Activated CD4-positive, alpha-beta T cell treated with anti-CD3 and anti-CD28 coated beads, Interleukin-2, amount 10 ng/mL, durations not matched to agents 7 days and 5 days (primary cell): Measurements from ENCODE around the gene CNOT2. TPM values are rescaled to one million over a fixed set of nuclear protein-coding genes. Genes with fewer than 3 reads are reported as not detected.

Experiments used
- CTCF ChIA-PET: fragments of 350-600 bp; sonication (Branson Sonifier 250); formaldehyde crosslinking; loops from one replicate; lab custom pipeline; 2021; ENCODE audit warnings: antibody characterized with exemption; lab: Charles Lee
- POLR2A ChIA-PET: fragments of 350-600 bp; sonication (Branson Sonifier 250); formaldehyde crosslinking; loops from one replicate; lab custom pipeline; 2021; ENCODE audit warnings: antibody characterized with exemption; lab: Charles Lee
- DNase-seq: peaks from one replicate; pipeline ENCODE4 v3.0.0-alpha.2; 2020
- H3K27ac Mint-ChIP-seq: one replicate; pipeline ENCODE4 v1.8.0; 2021; ENCODE audit warnings: mild to moderate bottlenecking, moderate library complexity, mixed read lengths
- H3K27me3 Mint-ChIP-seq: one replicate; pipeline ENCODE4 v1.8.0; 2021; ENCODE audit warnings: mixed read lengths
- H3K36me3 Mint-ChIP-seq: one replicate; pipeline ENCODE4 v1.8.0; 2021; ENCODE audit warnings: low read depth, mixed read lengths
- H3K4me1 Mint-ChIP-seq: one replicate; pipeline ENCODE4 v1.8.0; 2021; ENCODE audit warnings: mixed read lengths
- H3K4me3 Mint-ChIP-seq: one replicate; pipeline ENCODE4 v1.8.0; 2021; ENCODE audit warnings: mild to moderate bottlenecking, moderate library complexity, mixed read lengths
- H3K9me3 Mint-ChIP-seq: one replicate; pipeline ENCODE4 v1.8.0; 2021; ENCODE audit warnings: mixed read lengths
- total RNA-seq, 2 experiments: library from RNA; stranded (reverse); gene quantifications; one replicate each; pipeline ENCODE4 v1.2.3, GENCODE V29; 2021

CNOT2 gene
- 10 to 100 TPM; 73.6 to 78.0 TPM for total RNA-seq

GRCh38 chr12:70242695-70243509, at the start of gene CNOT2:
Gene CNOT2, plus strand, starts transcription at chr12:70243433. Its CDS starts 34,794 bp downstream, at chr12:70278227.
- POLR2A ChIA-PET, result interaction anchor here (0.6 to 0.7 kb wide), 2 partner anchors 19 to 334 kb away, joined by 3 to 4 read pairs; no protein-coding TSS in a partner anchor
- CTCF ChIA-PET, result no interaction called here
- H3K4me3 Mint-ChIP-seq, result peak within 1 kb of the TSS; percentile 89

GRCh38 chr12:70194076-70194475, 49.2 kb upstream of the CNOT2 start:
- POLR2A ChIA-PET, result no interaction called here
- H3K9me3 Mint-ChIP-seq, result no peaks in the 10 kb centered on the region

More at GRCh38 chr12:70242695-70243509, at the start of gene CNOT2:
- Mint-ChIP-seq H3K27ac (peak within 1 kb of the TSS; percentile 97), H3K36me3 (peaks cover 51% of the 10 kb centered on the region), H3K9me3 (peaks cover 3% of the 10 kb centered on the region), H3K27me3 (no peaks in the 10 kb centered on the region), H3K4me1 (peaks cover 58% of the 10 kb centered on the region)
- peak; percentile 90 for DNase-seq

GRCh38 chr12:70196811-70197281, 46.4 kb upstream of the CNOT2 start:
- Mint-ChIP-seq H3K36me3 (no peaks in the 10 kb centered on the region), H3K9me3 (no peaks in the 10 kb centered on the region), H3K4me1 (peaks cover 5% of the 10 kb centered on the region), H3K4me3 (no peak overlapping the region), H3K27ac (no peak overlapping the region), H3K27me3 (no peaks in the 10 kb centered on the region)
- ChIA-PET CTCF (no interaction called here), POLR2A (no interaction called here)
- DNase-seq, result no peak

More at GRCh38 chr12:70194076-70194475, 49.2 kb upstream of the CNOT2 start:
- Mint-ChIP-seq H3K27ac (no peak overlapping the region), H3K27me3 (no peaks in the 10 kb centered on the region), H3K4me3 (no peak overlapping the region), H3K4me1 (peaks cover 5% of the 10 kb centered on the region), H3K36me3 (no peaks in the 10 kb centered on the region)
- CTCF ChIA-PET, result no interaction called here
- no peak for DNase-seq

GRCh38 chr12:70197345-70197744, 45.9 kb upstream of the CNOT2 start:
- H3K4me3 Mint-ChIP-seq, result no peak overlapping the region
- CTCF ChIA-PET, result no interaction called here
- H3K4me1 Mint-ChIP-seq, result peaks cover 5% of the 10 kb centered on the region
- H3K27ac Mint-ChIP-seq, result no peak overlapping the region
- H3K9me3 Mint-ChIP-seq, result no peaks in the 10 kb centered on the region
- H3K36me3 Mint-ChIP-seq, result no peaks in the 10 kb centered on the region
- no peak for DNase-seq
- POLR2A ChIA-PET, result no interaction called here
- no peaks in the 10 kb centered on the region for H3K27me3 Mint-ChIP-seq

GRCh38 chr12:70213707-70214106, 29.5 kb upstream of the CNOT2 start:
- Mint-ChIP-seq H3K36me3 (peaks cover 10% of the 10 kb centered on the region), H3K27ac (no peak overlapping the region), H3K27me3 (no peaks in the 10 kb centered on the region), H3K4me1 (no peaks in the 10 kb centered on the region), H3K9me3 (peaks cover 18% of the 10 kb centered on the region), H3K4me3 (no peak overlapping the region)
- CTCF ChIA-PET, result interaction anchor here (1.4 kb wide), 1 partner anchor 11 kb away, joined by 3 read pairs; no protein-coding TSS in a partner anchor
- POLR2A ChIA-PET, result no interaction called here
- no peak for DNase-seq

- Mint-ChIP-seq H3K4me3 (no peak overlapping the region), H3K27ac (no peak overlapping the region), H3K4me1 (no peaks in the 10 kb centered on the region), H3K36me3 (peaks cover 10% of the 10 kb centered on the region), H3K27me3 (no peaks in the 10 kb centered on the region), H3K9me3 (peaks cover 13% of the 10 kb centered on the region)
- ChIA-PET POLR2A (no interaction called here), CTCF (no interaction called here)
- DNase-seq, result no peak
Measured at GRCh38 chr12:70214972-70215617, 28.1 kb upstream of the CNOT2 start.

GRCh38 chr12:70217416-70217815, 25.8 kb upstream of the CNOT2 start:
- Mint-ChIP-seq H3K36me3 (peaks cover 10% of the 10 kb centered on the region), H3K4me1 (no peaks in the 10 kb centered on the region), H3K9me3 (peaks cover 9% of the 10 kb centered on the region), H3K27ac (no peak overlapping the region), H3K27me3 (no peaks in the 10 kb centered on the region), H3K4me3 (no peak overlapping the region)
- ChIA-PET CTCF (no interaction called here), POLR2A (no interaction called here)
- DNase-seq, result no peak

GRCh38 chr12:70221626-70222025, 21.6 kb upstream of the CNOT2 start:
- ChIA-PET POLR2A (no interaction called here), CTCF (no interaction called here)
- no peaks in the 10 kb centered on the region for H3K27me3 Mint-ChIP-seq
- H3K4me3 Mint-ChIP-seq, result no peak overlapping the region
- DNase-seq, result no peak
- no peaks in the 10 kb centered on the region for H3K4me1 Mint-ChIP-seq
- H3K36me3 Mint-ChIP-seq, result no peaks in the 10 kb centered on the region
- no peaks in the 10 kb centered on the region for H3K9me3 Mint-ChIP-seq
- H3K27ac Mint-ChIP-seq, result no peak overlapping the region

GRCh38 chr12:70227911-70228310, 15.3 kb upstream of the CNOT2 start:
- Mint-ChIP-seq H3K36me3 (no peaks in the 10 kb centered on the region), H3K4me3 (no peak overlapping the region), H3K9me3 (no peaks in the 10 kb centered on the region), H3K27me3 (no peaks in the 10 kb centered on the region), H3K4me1 (no peaks in the 10 kb centered on the region), H3K27ac (no peak overlapping the region)
- no peak for DNase-seq
- POLR2A ChIA-PET, result no interaction called here
- CTCF ChIA-PET, result no interaction called here

GRCh38 chr12:70230934-70231606, 12.2 kb upstream of the CNOT2 start:
- Mint-ChIP-seq H3K9me3 (no peaks in the 10 kb centered on the region), H3K36me3 (peaks cover 4% of the 10 kb centered on the region), H3K4me3 (no peak overlapping the region), H3K27ac (no peak overlapping the region), H3K27me3 (no peaks in the 10 kb centered on the region), H3K4me1 (no peaks in the 10 kb centered on the region)
- ChIA-PET CTCF (interaction anchor here (0.6 kb wide), 1 partner anchor 1308 kb away, joined by 3 read pairs; no protein-coding TSS in a partner anchor), POLR2A (no interaction called here)
- DNase-seq, result no peak

- Mint-ChIP-seq H3K27ac (no peak overlapping the region), H3K4me3 (no peak overlapping the region), H3K4me1 (peaks cover 22% of the 10 kb centered on the region), H3K27me3 (no peaks in the 10 kb centered on the region), H3K36me3 (peaks cover 44% of the 10 kb centered on the region), H3K9me3 (peaks cover 5% of the 10 kb centered on the region)
- CTCF ChIA-PET, result interaction anchor here (0.8 kb wide), 1 partner anchor 21 kb away, joined by 3 read pairs; no protein-coding TSS in a partner anchor
- no peak for DNase-seq
- POLR2A ChIA-PET, result no interaction called here
Measured at GRCh38 chr12:70236990-70237389, 6.2 kb upstream of the CNOT2 start.

GRCh38 chr12:70240673-70241072, 2.6 kb upstream of the CNOT2 start:
- no peaks in the 10 kb centered on the region for H3K27me3 Mint-ChIP-seq
- peaks cover 42% of the 10 kb centered on the region for H3K4me1 Mint-ChIP-seq
- no peak overlapping the region for H3K4me3 Mint-ChIP-seq
- POLR2A ChIA-PET, result no interaction called here
- DNase-seq, result peak; percentile 21
- peaks cover 5% of the 10 kb centered on the region for H3K9me3 Mint-ChIP-seq
- peaks cover 57% of the 10 kb centered on the region for H3K36me3 Mint-ChIP-seq
- peak overlapping the region; percentile 71 for H3K27ac Mint-ChIP-seq
- CTCF ChIA-PET, result no interaction called here
